Neuronal stem cell (in vitro differentiated cells): Measurements from ENCODE around the gene OAS2.
A peak's percentile ranks its signal among the peaks of the same experiment; 100 is the strongest.
"Not testable (repeated sequence)": the region's sequence is repeated elsewhere in the genome, so short reads cannot be mapped to it uniquely, and the experiment has no call there.

ENCODE experiments used
- DNase-seq: peaks from one replicate; pipeline ENCODE4 v3.0.0-alpha.2; 2013; ENCODE audit warnings: low spot score
- H2AFZ ChIP-seq: one replicate; pipeline ENCODE4 v1.6.1; 2013; ENCODE audit warnings: mild to moderate bottlenecking, low read length, inconsistent platforms
- H2AK5ac ChIP-seq: 2 replicates; pipeline ENCODE4 v1.6.1; 2013; ENCODE audit warnings: low read depth, mild to moderate bottlenecking, inconsistent platforms, low read length, moderate library complexity, mixed read lengths
- H2BK120ac ChIP-seq: 2 replicates; pipeline ENCODE4 v1.6.1; 2013; ENCODE audit warnings: low read depth, mild to moderate bottlenecking, inconsistent platforms, low read length, moderate library complexity, mixed read lengths
- H2BK12ac ChIP-seq: one replicate; pipeline ENCODE4 v1.6.1; 2013; ENCODE audit warnings: low read length, inconsistent platforms
- H2BK15ac ChIP-seq: 2 replicates; pipeline ENCODE4 v1.6.1; 2013; ENCODE audit warnings: mild to moderate bottlenecking, low read length, inconsistent platforms, mixed read lengths
- H2BK5ac ChIP-seq: one replicate; pipeline ENCODE4 v1.6.1; 2013; ENCODE audit warnings: inconsistent platforms, mild to moderate bottlenecking, low read length, moderate library complexity
- H3K14ac ChIP-seq: one replicate; pipeline ENCODE4 v1.6.1; 2013; ENCODE audit warnings: low read length, inconsistent platforms
- H3K18ac ChIP-seq: 2 replicates; pipeline ENCODE4 v1.6.1; 2013; ENCODE audit warnings: low read length, inconsistent platforms
- H3K23ac ChIP-seq: 2 replicates; pipeline ENCODE4 v1.6.1; 2013; ENCODE audit warnings: low read depth, mild to moderate bottlenecking, mixed read lengths, low read length, inconsistent platforms; ENCODE audit not compliant: poor library complexity
- H3K27ac ChIP-seq: replicated peaks from 3 replicates; pipeline ENCODE4 v1.5.1; 2013; ENCODE audit warnings: low read length, inconsistent platforms
- H3K27me3 ChIP-seq, 3 experiments: 2 replicates each; pipeline ENCODE4 v1.6.1; 2013; ENCODE audit warnings: low read length in 3 of 3, mild to moderate bottlenecking in 2 of 3, inconsistent platforms in 1 of 3, low read depth in 1 of 3, mixed read lengths in 1 of 3, moderate library complexity in 1 of 3; ENCODE audit not compliant: control insufficient read depth in 3 of 3, insufficient read depth in 3 of 3
- H3K36me3 ChIP-seq, 2 donors: replicated peaks in 1 of 2; 2 replicates each; pipeline ENCODE4 v1.6.1; 2013; ENCODE audit warnings: low read length in 2 of 2; ENCODE audit not compliant: control insufficient read depth in 2 of 2, insufficient read depth in 2 of 2
- H3K4ac ChIP-seq: 2 replicates; pipeline ENCODE4 v1.6.1; 2013; ENCODE audit warnings: inconsistent platforms, mild to moderate bottlenecking, low read length, moderate library complexity
- H3K4me1 ChIP-seq, 2 donors: 1 replicate in 1 of 2; 2 replicates in 1 of 2; pipeline ENCODE4 v1.6.1; 2013; ENCODE audit warnings: low read length in 2 of 2, low read depth in 1 of 2; ENCODE audit not compliant: control insufficient read depth in 2 of 2, insufficient read depth in 1 of 2
- H3K4me2 ChIP-seq: one replicate; pipeline ENCODE4 v1.6.1; 2013; ENCODE audit warnings: mild to moderate bottlenecking, low read length, inconsistent platforms; ENCODE audit not compliant: insufficient read depth, poor library complexity, severe bottlenecking
- H3K4me3 ChIP-seq, 2 donors: 2 replicates each; pipeline ENCODE4 v1.5.1; 2013; ENCODE audit warnings: low read length in 2 of 2, mild to moderate bottlenecking in 2 of 2, inconsistent platforms in 1 of 2, moderate library complexity in 1 of 2
- H3K79me1 ChIP-seq: one replicate; pipeline ENCODE4 v1.6.1; 2013; ENCODE audit warnings: low read depth, mild to moderate bottlenecking, inconsistent platforms, low read length, moderate library complexity
- H3K9ac ChIP-seq: one replicate; pipeline ENCODE4 v1.6.1; 2013; ENCODE audit warnings: mild to moderate bottlenecking, low read depth, low read length, inconsistent platforms; ENCODE audit not compliant: poor library complexity
- H3K9me3 ChIP-seq, 2 donors: replicated peaks in 1 of 2; 2 replicates each; pipeline versions ENCODE3 to v1.6.1; 2013; ENCODE audit warnings: low read length in 2 of 2, mild to moderate bottlenecking in 2 of 2, inconsistent platforms in 1 of 2, low read depth in 1 of 2, mixed read lengths in 1 of 2, moderate library complexity in 1 of 2; ENCODE audit not compliant: control insufficient read depth in 2 of 2, insufficient read depth in 1 of 2
- H4K8ac ChIP-seq: one replicate; pipeline ENCODE4 v1.6.1; 2013; ENCODE audit warnings: low read depth, mild to moderate bottlenecking, inconsistent platforms, low read length, moderate library complexity
- H4K91ac ChIP-seq: one replicate; pipeline ENCODE4 v1.6.1; 2013; ENCODE audit warnings: low read length, low read depth, mild to moderate bottlenecking, inconsistent platforms; ENCODE audit not compliant: poor library complexity
- WGBS, 2 donors: extraction: QIAGEN DNeasy Blood & Tissue Kit; methylation state at CpG; one replicate each; pipeline ENCODE4 v1.1.7; 2013; ENCODE audit warnings: missing lambda C conversion rate in 2 of 2, mixed read lengths in 1 of 2; ENCODE audit not compliant: insufficient read length in 2 of 2, insufficient replicate concordance in 1 of 2; ENCODE audit errors: extremely low coverage in 2 of 2; 5-methylcytosine and 5-hydroxymethylcytosine counted together

Gene OAS2

GRCh38 chr12:112950701-112951100 lies 27.6 kb upstream of the OAS2 start:
- H3K79me1 ChIP-seq: no peaks in the 10 kb centered on the region
- H3K23ac ChIP-seq: peak overlapping the region; percentile 17
- no peak overlapping the region for H3K14ac ChIP-seq
- no peak overlapping the region for H2AK5ac ChIP-seq
- no CpG with 5 or more reads among the region's 11 CpGs for WGBS, 2 donors
- H2BK15ac ChIP-seq: no peak overlapping the region
- no peak overlapping the region for H3K9ac ChIP-seq
- H2BK12ac ChIP-seq: peak overlapping the region; percentile 75
- no peak overlapping the region for H2AFZ ChIP-seq
- no peak for DNase-seq
- H3K4me2 ChIP-seq: no peak overlapping the region
- H4K8ac ChIP-seq: no peak overlapping the region
- peak overlapping the region; percentile 76 for H3K18ac ChIP-seq
- no peak overlapping the region for H3K4me3 ChIP-seq
- H3K36me3 ChIP-seq: no peaks in the 10 kb centered on the region
- no peak overlapping the region for H3K4ac ChIP-seq
- no peak overlapping the region for H3K27ac ChIP-seq
- H3K9me3 ChIP-seq: no peaks in the 10 kb centered on the region
- H2BK120ac ChIP-seq: no peak overlapping the region
- H2BK5ac ChIP-seq: peak overlapping the region; percentile 60
- no peak overlapping the region for H4K91ac ChIP-seq
- no peaks in the 10 kb centered on the region for H3K4me1 ChIP-seq
- H3K27me3 ChIP-seq: no peaks in the 10 kb centered on the region

- not testable (repeated sequence) for H3K4me1 ChIP-seq, H2BK12ac ChIP-seq, H3K18ac ChIP-seq, DNase-seq, H2AFZ ChIP-seq, H3K27ac ChIP-seq, H3K9ac ChIP-seq, H3K79me1 ChIP-seq, H2BK5ac ChIP-seq, H4K91ac ChIP-seq, H2BK15ac ChIP-seq, H2BK120ac ChIP-seq, H3K27me3 ChIP-seq, H3K23ac ChIP-seq, H3K14ac ChIP-seq, H3K9me3 ChIP-seq, H3K4me3 ChIP-seq, H2AK5ac ChIP-seq, H3K4ac ChIP-seq, H3K36me3 ChIP-seq, H4K8ac ChIP-seq, H3K4me2 ChIP-seq
- no CpG with 5 or more reads among the region's 4 CpGs for WGBS, 2 donors
These were observed 21.2 kb upstream of the OAS2 start for GRCh38 chr12:112957125-112957524.

GRCh38 chr12:112961074-112961473 lies 17.2 kb upstream of the OAS2 start:
- no peak overlapping the region for H3K27ac ChIP-seq
- DNase-seq: no peak
- H3K4me1 ChIP-seq: no peaks in the 10 kb centered on the region
- no CpG with 5 or more reads among the region's 7 CpGs for WGBS, 2 donors
- H4K8ac ChIP-seq: no peak overlapping the region
- H2AFZ ChIP-seq: no peak overlapping the region
- H2AK5ac ChIP-seq: no peak overlapping the region
- H3K18ac ChIP-seq: peak overlapping the region; percentile 29
- no peak overlapping the region for H2BK12ac ChIP-seq
- H2BK120ac ChIP-seq: no peak overlapping the region
- H3K27me3 ChIP-seq: no peaks in the 10 kb centered on the region
- no peak overlapping the region for H4K91ac ChIP-seq
- no peak overlapping the region for H3K9ac ChIP-seq
- no peaks in the 10 kb centered on the region for H3K9me3 ChIP-seq
- no peak overlapping the region for H2BK5ac ChIP-seq
- no peaks in the 10 kb centered on the region for H3K79me1 ChIP-seq
- no peak overlapping the region for H2BK15ac ChIP-seq
- H3K36me3 ChIP-seq: no peaks in the 10 kb centered on the region
- no peak overlapping the region for H3K23ac ChIP-seq
- H3K4me3 ChIP-seq: no peak overlapping the region
- no peak overlapping the region for H3K4me2 ChIP-seq
- no peak overlapping the region for H3K14ac ChIP-seq
- H3K4ac ChIP-seq: no peak overlapping the region

- Histone ChIP-seq H3K4me1 (no peaks in the 10 kb centered on the region), H2BK120ac (no peak overlapping the region), H3K36me3 (no peaks in the 10 kb centered on the region), H3K9me3 (no peaks in the 10 kb centered on the region), H3K9ac (no peak overlapping the region), H3K23ac (no peak overlapping the region), H3K14ac (no peak overlapping the region), H3K4me3 (no peak overlapping the region), H3K4ac (no peak overlapping the region), H3K18ac (no peak overlapping the region), H2AFZ (no peak overlapping the region), H2AK5ac (no peak overlapping the region), H2BK5ac (no peak overlapping the region), H4K8ac (no peak overlapping the region), H4K91ac (no peak overlapping the region), H3K27me3 (no peaks in the 10 kb centered on the region), H3K79me1 (no peaks in the 10 kb centered on the region), H2BK15ac (no peak overlapping the region), H2BK12ac (no peak overlapping the region), H3K27ac (no peak overlapping the region), H3K4me2 (no peak overlapping the region)
- no peak for DNase-seq
- no CpG with 5 or more reads among the region's 4 CpGs for WGBS, 2 donors
These were observed 16.8 kb upstream of the OAS2 start for GRCh38 chr12:112961536-112961935.
